GM18858 (cell line): ENCODE data around the gene SOBP.
"Not testable (repeated sequence)": the region's sequence is repeated elsewhere in the genome, so short reads cannot be mapped to it uniquely, and the experiment has no call there.

Experiments
- ATAC-seq: cut with Tn5 transposase; IDR thresholded peaks from one replicate; pipeline ENCODE4 v1.9.1; 2021; ENCODE audit not compliant: unreplicated experiment

SOBP gene

GRCh38 chr6:107547451-107547840 is 57.5 kb downstream of the SOBP start:
- ATAC-seq, result no peak

GRCh38 chr6:107550241-107550840 is 60.4 kb downstream of the SOBP start:
- ATAC-seq, result no peak

GRCh38 chr6:107550906-107551305 is 61.0 kb downstream of the SOBP start:
- no peak for ATAC-seq

GRCh38 chr6:107553121-107553520 is 63.2 kb downstream of the SOBP start:
- ATAC-seq, result not testable (repeated sequence)

- no peak for ATAC-seq
Observed at GRCh38 chr6:107554326-107554725, 64.4 kb downstream of the SOBP start.

GRCh38 chr6:107554918-107555317 is 65.0 kb downstream of the SOBP start:
- ATAC-seq, result no peak

- ATAC-seq, result no peak
Observed at GRCh38 chr6:107555449-107555848, 65.5 kb downstream of the SOBP start.

- ATAC-seq, result no peak
Observed at GRCh38 chr6:107556082-107556481, 66.2 kb downstream of the SOBP start.

- no peak for ATAC-seq
Observed at GRCh38 chr6:107557698-107558097, 67.8 kb downstream of the SOBP start.

GRCh38 chr6:107560657-107561056 is 70.7 kb downstream of the SOBP start:
- no peak for ATAC-seq

GRCh38 chr6:107561306-107561705 is 71.4 kb downstream of the SOBP start:
- ATAC-seq, result no peak

GRCh38 chr6:107563694-107564588 is 74.0 kb downstream of the SOBP start:
- ATAC-seq, result no peak

- no peak for ATAC-seq
Observed at GRCh38 chr6:107564589-107564951, 74.7 kb downstream of the SOBP start.

GRCh38 chr6:107565165-107565723 is 75.3 kb downstream of the SOBP start:
- ATAC-seq, result no peak

- ATAC-seq, result no peak
Observed at GRCh38 chr6:107567643-107568042, 77.7 kb downstream of the SOBP start.

GRCh38 chr6:107569473-107569872 is 79.6 kb downstream of the SOBP start:
- no peak for ATAC-seq

- no peak for ATAC-seq
Observed at GRCh38 chr6:107571354-107571753, 81.4 kb downstream of the SOBP start.

GRCh38 chr6:107572886-107573285 is 83.0 kb downstream of the SOBP start:
- no peak for ATAC-seq

GRCh38 chr6:107574856-107575255 is 84.9 kb downstream of the SOBP start:
- no peak for ATAC-seq

GRCh38 chr6:107576852-107577251 is 86.9 kb downstream of the SOBP start:
- ATAC-seq, result no peak

- ATAC-seq, result no peak
Observed at GRCh38 chr6:107578642-107579341, 88.9 kb downstream of the SOBP start.
